DOHH2 (cell line): Measurements from ENCODE around the gene PLXND1.

Experiments used
- H3F3A ChIP-seq: fragments of 200-600 bp; sonication (generic), shearing (Covaris generic); 2 replicates; pipeline ENCODE4 v1.6.0; 2016; ENCODE audit warnings: antibody characterized with exemption, mild to moderate bottlenecking; ENCODE audit not compliant: control insufficient read depth, insufficient read depth
- H3K27ac ChIP-seq: fragments of 200-600 bp; sonication (generic); 2 replicates; pipeline ENCODE4 v1.5.1; 2014; ENCODE audit warnings: low read depth, mild to moderate bottlenecking, low read length, moderate library complexity
- H3K27me3 ChIP-seq: fragments of 200-600 bp; sonication (generic); 2 replicates; pipeline ENCODE4 v1.6.1; 2014; ENCODE audit warnings: mild to moderate bottlenecking, low read length, mixed read lengths; ENCODE audit not compliant: control insufficient read depth
- H3K36me3 ChIP-seq: fragments of 200-600 bp; sonication (generic); 2 replicates; pipeline ENCODE4 v1.6.1; 2014; ENCODE audit warnings: mild to moderate bottlenecking, low read length, moderate library complexity, mixed read lengths; ENCODE audit not compliant: control insufficient read depth
- H3K4me1 ChIP-seq: fragments of 200-600 bp; sonication (generic); 2 replicates; pipeline ENCODE4 v1.6.1; 2014; ENCODE audit warnings: mild to moderate bottlenecking, low read length, mixed read lengths; ENCODE audit not compliant: control insufficient read depth
- H3K4me2 ChIP-seq: fragments of 200-600 bp; sonication (generic); 2 replicates; pipeline ENCODE4 v1.6.0; 2014; ENCODE audit warnings: mild to moderate bottlenecking, low read length, moderate library complexity
- H3K4me3 ChIP-seq: fragments of 200-600 bp; sonication (generic); 2 replicates; pipeline ENCODE4 v1.5.1; 2014; ENCODE audit warnings: mild to moderate bottlenecking, low read length, mixed read lengths
- H3K79me2 ChIP-seq: fragments of 200-600 bp; sonication (generic); 2 replicates; pipeline ENCODE4 v1.6.1; 2014; ENCODE audit warnings: mild to moderate bottlenecking, low read length, mixed read lengths; ENCODE audit not compliant: control insufficient read depth
- H3K9me2 ChIP-seq: fragments of 200-600 bp; sonication (generic); replicated peaks from 2 replicates; pipeline ENCODE4 v1.6.1; 2014; ENCODE audit warnings: mild to moderate bottlenecking, low read length, mixed read lengths; ENCODE audit not compliant: control insufficient read depth
- H3K9me3 ChIP-seq: fragments of 200-600 bp; sonication (generic); 2 replicates; pipeline ENCODE4 v1.6.1; 2014; ENCODE audit warnings: antibody characterized with exemption, low read length, mixed read lengths; ENCODE audit not compliant: control insufficient read depth, insufficient read depth
- H4K20me1 ChIP-seq: fragments of 200-600 bp; sonication (generic); 2 replicates; pipeline ENCODE4 v1.6.0; 2014; ENCODE audit warnings: low read depth, mild to moderate bottlenecking, antibody characterized with exemption, low read length, moderate library complexity; ENCODE audit not compliant: control insufficient read depth, insufficient read depth
- CTCF ChIP-seq: fragments of 200-600 bp; sonication (generic); IDR thresholded peaks from one replicate; pipeline ENCODE4 v1.5.1; 2014; ENCODE audit warnings: antibody characterized with exemption, mild to moderate bottlenecking, low read depth, low read length; ENCODE audit not compliant: poor library complexity, severe bottlenecking
- EZH2phosphoT487 ChIP-seq: fragments of 200-600 bp; sonication (generic); IDR thresholded peaks from 2 replicates; pipeline ENCODE4 v1.6.1; 2017; ENCODE audit warnings: borderline replicate concordance, mild to moderate bottlenecking, antibody characterized with exemption, low read length, moderate library complexity, mixed read lengths

The PLXND1 gene

DNA sequence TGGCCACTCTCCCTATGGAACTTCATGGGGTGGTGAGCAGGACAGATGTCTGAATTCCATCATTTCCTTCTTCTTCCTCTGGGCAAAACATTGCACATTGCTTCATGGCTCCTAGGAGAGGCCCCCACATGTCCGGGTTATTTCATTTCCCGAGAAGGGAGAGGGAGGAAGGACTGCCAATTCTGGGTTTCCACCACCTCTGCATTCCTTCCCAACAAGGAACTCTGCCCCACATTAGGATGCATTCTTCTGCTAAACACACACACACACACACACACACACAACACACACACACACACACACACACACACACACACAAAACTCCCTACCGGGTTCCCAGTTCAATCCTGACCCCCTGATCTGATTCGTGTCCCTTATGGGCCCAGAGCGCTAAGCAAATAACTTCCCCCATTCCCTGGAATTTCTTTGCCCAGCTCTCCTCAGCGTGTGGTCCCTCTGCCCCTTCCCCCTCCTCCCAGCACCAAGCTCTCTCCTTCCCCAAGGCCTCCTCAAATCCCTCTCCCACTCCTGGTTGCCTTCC is 76.2 kb downstream of the PLXND1 start:
- Histone ChIP-seq H3K4me2 (no peak overlapping the region), H3K9me3 (no peaks in the 10 kb centered on the region), H3K9me2 (no peaks in the 10 kb centered on the region), H3F3A (no peaks in the 10 kb centered on the region), H3K4me3 (no peak overlapping the region), H3K36me3 (no peaks in the 10 kb centered on the region), H3K79me2 (no peaks in the 10 kb centered on the region), H4K20me1 (no peaks in the 10 kb centered on the region), H3K27me3 (no peaks in the 10 kb centered on the region), H3K27ac (no peak overlapping the region), H3K4me1 (peaks cover 13% of the 10 kb centered on the region)
- no peak for TF ChIP-seq EZH2phosphoT487
- TF ChIP-seq CTCF, result no peak

DNA sequence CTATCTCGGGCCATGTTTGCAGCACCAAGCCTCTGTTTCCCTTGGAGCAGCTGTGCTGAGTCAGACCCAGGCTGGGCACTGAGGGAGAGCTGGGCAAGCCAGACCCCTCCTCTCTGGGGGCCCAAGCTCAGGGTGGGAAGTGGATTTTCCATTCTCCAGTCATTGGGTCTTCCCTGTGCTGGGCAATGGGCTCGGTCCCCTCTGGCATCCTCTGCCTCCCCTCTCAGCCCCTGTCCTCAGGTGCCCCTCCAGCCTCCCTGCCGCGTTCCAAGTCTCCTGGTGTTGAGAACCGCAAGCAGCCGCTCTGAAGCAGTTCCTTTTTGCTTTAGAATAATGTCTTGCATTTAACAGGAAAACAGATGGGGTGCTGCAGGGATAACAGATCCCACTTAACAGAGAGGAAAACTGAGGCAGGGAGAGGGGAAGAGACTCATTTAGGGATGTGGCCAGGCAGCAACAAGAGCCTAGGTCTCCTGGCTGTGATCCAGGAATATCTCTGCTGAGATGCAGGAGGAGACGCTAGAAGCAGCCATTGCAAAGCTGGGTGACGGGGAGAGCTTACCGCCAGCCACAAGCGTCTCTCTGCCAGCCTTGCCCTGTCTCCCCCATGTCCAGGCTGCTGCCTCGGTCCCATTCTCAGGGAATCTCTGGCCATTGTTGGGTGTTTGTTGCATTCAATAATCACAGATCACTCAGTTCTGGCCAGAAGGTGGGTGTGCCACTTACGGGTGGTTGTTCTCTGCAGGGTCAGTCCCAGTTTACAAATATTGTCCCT is 76.9 kb downstream of the PLXND1 start:
- Histone ChIP-seq H3K9me2 (no peaks in the 10 kb centered on the region), H3K36me3 (no peaks in the 10 kb centered on the region), H3K27ac (no peak overlapping the region), H3K9me3 (no peaks in the 10 kb centered on the region), H3K79me2 (no peaks in the 10 kb centered on the region), H3K27me3 (no peaks in the 10 kb centered on the region), H3K4me2 (no peak overlapping the region), H3K4me3 (no peak overlapping the region), H3K4me1 (peaks cover 13% of the 10 kb centered on the region), H4K20me1 (no peaks in the 10 kb centered on the region), H3F3A (no peaks in the 10 kb centered on the region)
- TF ChIP-seq EZH2phosphoT487 (no peak), CTCF (no peak)

- H3K4me2 ChIP-seq, result no peak within 1 kb of the TSS
- TF ChIP-seq CTCF, result no peak
- no peak for TF ChIP-seq EZH2phosphoT487
Observed at GRCh38 chr3:129528589-129529100, 77.8 kb downstream of the PLXND1 start, which contains the start of gene RHO. RHO (plus strand) TSS chr3:129528639; CDS start chr3:129528734, 95 bp downstream.

More at GRCh38 chr3:129528589-129529100, 77.8 kb downstream of the PLXND1 start, which contains the start of gene RHO:
- no peaks in the 10 kb centered on the region for H3K79me2 ChIP-seq
- no peaks in the 10 kb centered on the region for H3K27me3 ChIP-seq
- no peaks in the 10 kb centered on the region for H3K9me3 ChIP-seq
- H4K20me1 ChIP-seq, result no peaks in the 10 kb centered on the region
- H3K36me3 ChIP-seq, result no peaks in the 10 kb centered on the region
- no peak within 1 kb of the TSS for H3K27ac ChIP-seq
- no peak within 1 kb of the TSS for H3K4me3 ChIP-seq
- H3K4me1 ChIP-seq, result peaks cover 13% of the 10 kb centered on the region
- no peaks in the 10 kb centered on the region for H3K9me2 ChIP-seq
- H3F3A ChIP-seq, result no peaks in the 10 kb centered on the region
